Germinal center (tissue), 1 donor: ENCODE data around the gene OR51M1.

ENCODE experiments used
- DNase-seq: peaks from one replicate; pipeline ENCODE4 v3.0.0; 2012; ENCODE audit warnings: mixed read lengths, low spot score

Gene OR51M1

GRCh38 chr11:5390210-5390609 lies 6.6 kb downstream of the OR51M1 start:
- no peak for DNase-seq

GRCh38 chr11:5394091-5394490 lies 10.5 kb downstream of the OR51M1 start:
- DNase-seq = no peak

- no peak for DNase-seq
Observed at GRCh38 chr11:5398936-5399335, 15.3 kb downstream of the OR51M1 start.

GRCh38 chr11:5405173-5405572 lies 21.6 kb downstream of the OR51M1 start:
- DNase-seq = no peak

- no peak for DNase-seq
Observed at GRCh38 chr11:5420993-5421392, 37.4 kb downstream of the OR51M1 start.

GRCh38 chr11:5421811-5422210 lies 38.2 kb downstream of the OR51M1 start, which contains the start of gene OR51Q1:
OR51Q1 (plus strand) TSS chr11:5422111; CDS start chr11:5422201, 90 bp downstream.
- no peak for DNase-seq

GRCh38 chr11:5423131-5423530 lies 39.5 kb downstream of the OR51M1 start:
- no peak for DNase-seq

GRCh38 chr11:5441414-5441813 lies 57.8 kb downstream of the OR51M1 start, which contains the start of gene OR51I1:
OR51I1 (minus strand) TSS chr11:5441514; CDS start chr11:5441514, 0 bp downstream.
- DNase-seq = no peak
